ENCODE measurements around the gene SLCO2A1. TPM values are rescaled to one million over a fixed set of nuclear protein-coding genes. Genes with fewer than 3 reads are reported as not detected.

SLCO2A1 gene
- total RNA-seq, 2 donors from 2014 or later: 15.9 to 46.7 TPM

DNA sequence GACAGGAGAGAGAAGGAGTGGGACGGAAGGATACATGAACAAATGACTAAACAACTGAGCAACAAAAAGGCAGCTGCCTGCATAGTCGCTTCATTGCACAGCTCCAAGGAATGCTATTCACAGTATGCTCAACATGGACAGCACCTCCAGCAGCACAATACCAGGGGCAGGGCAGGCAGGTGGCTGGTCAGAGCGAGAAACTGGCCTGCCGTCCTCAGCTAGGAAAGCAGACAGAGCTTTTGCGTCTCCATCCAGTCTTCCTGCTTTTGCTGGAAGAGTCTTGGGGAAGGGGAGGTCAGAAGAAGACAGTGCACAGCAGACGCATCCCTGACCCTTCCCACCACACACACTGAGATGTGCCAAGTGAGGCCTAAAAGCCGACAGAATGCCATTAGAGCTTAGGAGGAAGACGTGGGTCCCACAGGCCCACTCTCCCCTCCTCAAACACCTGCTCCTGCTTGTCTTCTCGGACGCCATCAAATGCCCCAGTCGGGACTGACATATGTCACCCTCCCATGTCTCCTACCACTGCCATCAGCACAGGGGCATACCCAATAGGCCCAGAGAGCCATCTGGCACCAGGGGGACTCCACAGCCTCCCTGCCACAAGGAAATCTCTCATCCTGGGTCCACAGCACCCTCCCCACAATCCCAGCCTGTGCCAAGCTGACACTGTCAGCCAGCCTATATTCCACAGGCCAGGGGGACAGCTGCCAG, 137.9 kb downstream of the SLCO2A1 start:
- Histone ChIP-seq H3K4me3 (no peak overlapping the region), H3K27ac (no peak overlapping the region), H3K9me3 (no peaks in the 10 kb centered on the region), H3K4me1 (replicated peaks) (peaks cover 5% of the 10 kb centered on the region), H3K27me3 (replicated peaks; ENCODE audit: insufficient read depth) (no peaks in the 10 kb centered on the region), H3K36me3 (no peaks in the 10 kb centered on the region)
- intact Hi-C loops (cut with DNase I): no loop called here
- DNase-seq (ENCODE audit: low spot score): no peak
- TF ChIP-seq, protein P1, sequence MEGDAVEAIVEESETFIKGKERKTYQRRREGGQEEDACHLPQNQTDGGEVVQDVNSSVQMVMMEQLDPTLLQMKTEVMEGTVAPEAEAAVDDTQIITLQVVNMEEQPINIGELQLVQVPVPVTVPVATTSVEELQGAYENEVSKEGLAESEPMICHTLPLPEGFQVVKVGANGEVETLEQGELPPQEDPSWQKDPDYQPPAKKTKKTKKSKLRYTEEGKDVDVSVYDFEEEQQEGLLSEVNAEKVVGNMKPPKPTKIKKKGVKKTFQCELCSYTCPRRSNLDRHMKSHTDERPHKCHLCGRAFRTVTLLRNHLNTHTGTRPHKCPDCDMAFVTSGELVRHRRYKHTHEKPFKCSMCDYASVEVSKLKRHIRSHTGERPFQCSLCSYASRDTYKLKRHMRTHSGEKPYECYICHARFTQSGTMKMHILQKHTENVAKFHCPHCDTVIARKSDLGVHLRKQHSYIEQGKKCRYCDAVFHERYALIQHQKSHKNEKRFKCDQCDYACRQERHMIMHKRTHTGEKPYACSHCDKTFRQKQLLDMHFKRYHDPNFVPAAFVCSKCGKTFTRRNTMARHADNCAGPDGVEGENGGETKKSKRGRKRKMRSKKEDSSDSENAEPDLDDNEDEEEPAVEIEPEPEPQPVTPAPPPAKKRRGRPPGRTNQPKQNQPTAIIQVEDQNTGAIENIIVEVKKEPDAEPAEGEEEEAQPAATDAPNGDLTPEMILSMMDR (IDR thresholded peaks at IDR 0.05): no peak
- TF ChIP-seq POLR2AphosphoS5 (IDR thresholded peaks at IDR 0.05): no peak
- no peak for TF ChIP-seq POLR2A (IDR thresholded peaks at IDR 0.05)
- 95% methylated on average over 11 of the region's 11 CpGs for WGBS

DNA sequence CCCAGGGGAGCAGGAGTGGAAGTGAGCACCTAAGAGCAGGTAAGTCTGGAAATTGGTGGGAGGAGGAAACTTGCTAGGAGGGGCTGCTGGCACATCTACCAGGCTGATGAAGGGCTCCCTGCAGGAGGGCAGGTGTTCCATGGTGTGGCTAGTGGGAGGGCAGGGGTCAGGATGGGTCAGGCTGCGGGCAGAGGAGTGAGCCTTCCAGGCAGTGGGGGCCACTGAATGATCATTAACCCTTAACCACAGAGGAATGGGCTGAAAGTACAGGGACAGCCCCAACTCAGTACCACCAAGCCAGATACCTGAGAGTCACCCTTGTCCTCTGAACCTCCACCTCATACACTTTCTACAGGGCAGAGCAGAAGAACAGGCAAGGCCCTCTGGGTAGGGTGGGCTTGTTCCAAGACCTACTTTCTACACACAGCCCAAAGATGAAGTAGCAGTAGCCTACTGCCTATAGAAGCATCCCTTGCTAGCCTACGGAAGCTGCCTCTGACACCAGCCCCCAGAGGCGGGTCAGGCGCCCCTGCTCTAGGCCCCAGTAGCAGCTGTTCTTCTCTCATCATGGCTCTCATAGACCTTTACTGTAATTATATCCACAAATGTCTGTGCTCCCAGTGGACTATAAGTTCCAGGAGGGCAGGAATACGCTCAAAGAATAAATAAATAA, 138.6 kb downstream of the SLCO2A1 start:
- H3K27ac ChIP-seq: no peak overlapping the region
- no peaks in the 10 kb centered on the region for H3K27me3 ChIP-seq (replicated peaks; ENCODE audit: insufficient read depth)
- no peak for TF ChIP-seq POLR2A (IDR thresholded peaks at IDR 0.05)
- TF ChIP-seq, protein P1 (IDR thresholded peaks at IDR 0.05): no peak
- H3K36me3 ChIP-seq: no peaks in the 10 kb centered on the region
- no peak overlapping the region for H3K4me3 ChIP-seq
- H3K9me3 ChIP-seq: no peaks in the 10 kb centered on the region
- intact Hi-C loops (cut with DNase I): no loop called here
- DNase-seq (ENCODE audit: low spot score): no peak
- WGBS: 98% methylated on average over 5 of the region's 5 CpGs
- H3K4me1 ChIP-seq (replicated peaks): peaks cover 5% of the 10 kb centered on the region

DNA sequence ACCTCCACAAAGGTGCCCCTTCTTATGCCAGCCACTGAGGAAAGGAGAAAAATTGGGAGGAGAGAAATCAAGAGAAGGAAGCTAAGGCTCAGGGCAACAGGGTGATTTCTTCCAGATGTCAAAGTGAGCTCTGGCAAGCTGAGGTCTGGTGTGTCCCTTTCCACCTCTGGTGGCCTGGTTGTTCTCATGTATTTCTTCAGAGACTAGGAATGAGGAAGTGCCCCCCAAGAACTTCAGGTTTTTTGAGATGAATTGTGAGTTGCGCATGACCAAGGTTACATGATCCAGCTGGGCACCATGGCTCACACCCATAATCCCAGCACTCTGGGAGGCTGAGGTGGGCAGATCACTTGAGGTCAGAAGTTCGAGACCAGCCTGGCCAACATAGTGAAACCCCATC, 139.7 kb downstream of the SLCO2A1 start:
- Histone ChIP-seq H3K9me3 (no peaks in the 10 kb centered on the region), H3K4me1 (replicated peaks) (peaks cover 5% of the 10 kb centered on the region), H3K4me3 (no peak overlapping the region), H3K27me3 (replicated peaks; ENCODE audit: insufficient read depth) (no peaks in the 10 kb centered on the region), H3K36me3 (no peaks in the 10 kb centered on the region), H3K27ac (no peak overlapping the region)
- 94% methylated on average over 2 of the region's 2 CpGs for WGBS
- no peak for TF ChIP-seq POLR2AphosphoS5 (IDR thresholded peaks at IDR 0.05)
- TF ChIP-seq POLR2A (IDR thresholded peaks at IDR 0.05): no peak
- TF ChIP-seq, protein P1 (IDR thresholded peaks at IDR 0.05): no peak
- DNase-seq (ENCODE audit: low spot score): no peak
- intact Hi-C loops (cut with DNase I): no loop called here

DNA sequence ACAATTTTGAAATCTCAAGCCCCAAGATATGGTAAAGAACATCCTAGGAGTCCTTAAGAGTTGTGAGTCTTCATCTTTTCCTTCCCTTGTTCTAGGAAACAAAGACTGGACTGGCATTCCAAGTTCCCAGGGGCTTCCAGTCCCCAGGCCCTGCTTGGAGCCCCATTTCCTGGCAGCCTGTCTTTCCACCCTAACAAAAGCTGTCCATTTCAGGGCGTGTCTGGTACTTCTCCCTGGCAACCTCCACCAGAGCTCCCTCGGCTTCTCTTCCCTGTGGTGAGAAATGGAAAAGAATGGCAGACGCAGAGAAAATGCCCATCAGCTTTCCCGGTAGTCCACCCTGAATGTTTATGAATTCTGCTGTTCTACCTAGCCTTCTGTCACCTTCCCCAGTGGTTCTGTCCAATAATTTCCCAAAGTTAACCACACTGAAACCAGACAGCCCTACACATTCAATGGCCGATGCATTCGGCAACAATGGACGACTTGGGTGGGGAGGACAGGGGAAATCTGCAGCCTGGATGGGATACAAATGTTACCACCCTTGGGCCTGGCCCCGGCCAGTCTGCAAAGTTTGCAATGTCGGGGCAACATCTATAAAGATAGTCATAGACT, 140.9 kb downstream of the SLCO2A1 start:
- no peaks in the 10 kb centered on the region for H3K36me3 ChIP-seq
- H3K27ac ChIP-seq: no peak overlapping the region
- TF ChIP-seq, protein P1 (IDR thresholded peaks at IDR 0.05): no peak
- no peak for TF ChIP-seq POLR2AphosphoS5 (IDR thresholded peaks at IDR 0.05)
- TF ChIP-seq POLR2A (IDR thresholded peaks at IDR 0.05): no peak
- H3K27me3 ChIP-seq (replicated peaks; ENCODE audit: insufficient read depth): no peaks in the 10 kb centered on the region
- H3K9me3 ChIP-seq: no peaks in the 10 kb centered on the region
- 88% methylated on average over 9 of the region's 9 CpGs for WGBS
- H3K4me3 ChIP-seq: no peak overlapping the region
- no peak for DNase-seq (ENCODE audit: low spot score)
- no peaks in the 10 kb centered on the region for H3K4me1 ChIP-seq (replicated peaks)
- intact Hi-C loops (cut with DNase I): no loop called here
